HFF-Myc (cell line): Measurements from ENCODE around the gene SLU7.
"Not testable (repeated sequence)": the region's sequence is repeated elsewhere in the genome, so short reads cannot be mapped to it uniquely, and the experiment has no call there.

Experiments used
- DNase-seq: peaks from one replicate; pipeline ENCODE4 v3.0.0-alpha.2; 2011; ENCODE audit warnings: low read depth; ENCODE audit errors: extremely low read depth
- H3K4me3 ChIP-seq: replicated peaks from 2 replicates; pipeline ENCODE4 v1.5.1; 2011; ENCODE audit warnings: low read depth, mild to moderate bottlenecking, control low read depth, low read length
- TF ChIP-seq, protein P1 (sequence below): IDR thresholded peaks from 2 replicates; pipeline ENCODE4 v1.5.1; 2012; ENCODE audit warnings: mild to moderate bottlenecking, low read depth, low read length, control low read depth; ENCODE audit errors: missing control alignments

SLU7 gene

DNA sequence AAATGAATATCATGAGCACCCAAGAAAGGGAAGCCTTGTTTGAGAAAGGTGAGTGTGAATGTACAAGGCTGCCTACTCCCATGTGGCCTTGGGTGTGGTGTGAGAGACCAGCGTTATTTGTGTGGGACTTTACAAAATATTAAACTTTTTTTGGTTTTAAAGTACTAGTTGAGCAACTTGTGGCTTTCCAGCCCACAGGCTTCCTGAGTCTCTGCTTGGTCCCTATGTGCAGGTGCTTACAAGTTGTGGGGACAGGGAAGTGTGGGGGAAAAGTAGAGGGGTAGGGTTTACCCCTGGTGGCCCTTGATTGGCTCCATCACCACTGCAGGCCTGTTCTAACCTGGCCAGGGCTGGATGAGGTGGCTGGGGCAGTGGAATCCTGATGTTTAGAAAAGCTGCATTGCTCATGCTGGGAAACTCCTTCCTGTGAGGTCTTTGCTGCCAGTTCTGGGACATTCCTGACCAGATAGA, 22.5 kb upstream of the SLU7 start:
- no peak for DNase-seq
- TF ChIP-seq, protein P1, sequence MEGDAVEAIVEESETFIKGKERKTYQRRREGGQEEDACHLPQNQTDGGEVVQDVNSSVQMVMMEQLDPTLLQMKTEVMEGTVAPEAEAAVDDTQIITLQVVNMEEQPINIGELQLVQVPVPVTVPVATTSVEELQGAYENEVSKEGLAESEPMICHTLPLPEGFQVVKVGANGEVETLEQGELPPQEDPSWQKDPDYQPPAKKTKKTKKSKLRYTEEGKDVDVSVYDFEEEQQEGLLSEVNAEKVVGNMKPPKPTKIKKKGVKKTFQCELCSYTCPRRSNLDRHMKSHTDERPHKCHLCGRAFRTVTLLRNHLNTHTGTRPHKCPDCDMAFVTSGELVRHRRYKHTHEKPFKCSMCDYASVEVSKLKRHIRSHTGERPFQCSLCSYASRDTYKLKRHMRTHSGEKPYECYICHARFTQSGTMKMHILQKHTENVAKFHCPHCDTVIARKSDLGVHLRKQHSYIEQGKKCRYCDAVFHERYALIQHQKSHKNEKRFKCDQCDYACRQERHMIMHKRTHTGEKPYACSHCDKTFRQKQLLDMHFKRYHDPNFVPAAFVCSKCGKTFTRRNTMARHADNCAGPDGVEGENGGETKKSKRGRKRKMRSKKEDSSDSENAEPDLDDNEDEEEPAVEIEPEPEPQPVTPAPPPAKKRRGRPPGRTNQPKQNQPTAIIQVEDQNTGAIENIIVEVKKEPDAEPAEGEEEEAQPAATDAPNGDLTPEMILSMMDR, result no peak
- no peak overlapping the region for H3K4me3 ChIP-seq

DNA sequence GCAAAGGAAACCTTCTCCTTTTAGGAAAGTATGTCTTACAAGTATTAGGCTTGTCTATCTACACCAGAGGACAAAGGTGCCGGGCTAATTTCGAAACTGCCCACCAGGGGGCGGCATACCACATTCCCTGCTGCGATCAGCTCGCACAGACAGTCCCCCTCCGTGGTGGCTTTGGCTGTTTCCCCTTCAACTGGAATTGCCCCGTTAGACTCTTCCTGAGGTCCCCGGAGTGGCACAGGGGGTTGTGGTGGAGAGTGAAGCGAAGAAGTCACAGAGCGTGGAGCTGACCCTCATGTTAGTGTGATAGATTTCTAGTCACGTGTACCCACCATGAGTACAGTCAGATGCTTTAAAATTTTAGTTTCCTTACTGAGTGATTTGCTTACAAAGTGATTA, 20.3 kb upstream of the SLU7 start:
- peak; percentile 50 for DNase-seq
- TF ChIP-seq, protein P1, result peak; percentile 91
- peak overlapping the region; percentile 31 for H3K4me3 ChIP-seq

DNA sequence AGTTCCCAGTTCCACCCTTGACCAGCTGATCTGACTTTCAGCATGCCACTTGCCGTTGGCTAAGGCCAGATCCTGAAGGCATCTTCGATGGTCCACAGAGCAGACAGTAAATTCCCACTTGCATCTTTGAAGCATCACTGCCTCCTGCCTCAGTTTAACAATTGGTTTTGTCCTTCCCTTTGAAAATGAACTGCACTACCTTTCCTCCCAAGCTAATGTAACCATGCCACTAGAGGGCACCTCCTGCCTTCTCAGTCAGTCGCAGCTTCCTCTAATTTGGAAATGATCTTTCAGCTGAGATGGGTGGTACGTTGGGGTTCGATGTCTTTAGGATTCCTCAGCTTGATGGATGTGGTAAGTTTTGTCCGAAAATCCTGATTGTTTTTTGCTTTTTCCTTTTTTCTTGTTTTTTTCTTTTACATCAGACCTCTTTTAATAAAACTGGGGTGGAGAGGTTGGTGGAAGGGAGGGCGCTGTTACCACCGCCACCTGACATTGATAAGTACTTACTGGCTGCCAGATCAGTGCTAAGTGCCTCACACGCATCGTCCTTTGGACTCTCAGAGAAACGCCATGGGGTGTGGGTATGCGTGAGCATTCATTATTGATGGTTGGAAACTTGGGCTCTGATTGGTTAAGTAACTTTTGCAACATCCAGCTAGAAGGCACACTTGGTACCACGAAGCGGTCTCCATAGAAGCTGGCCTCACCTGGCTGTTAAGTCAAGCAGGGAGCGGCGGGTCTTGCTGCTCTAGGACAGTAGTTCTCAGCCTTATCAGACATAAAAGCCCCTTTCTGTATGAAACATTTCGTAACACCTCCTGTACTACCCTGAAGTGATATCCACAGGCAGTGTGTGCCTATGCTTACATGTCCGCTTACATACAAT, 19.7 kb upstream of the SLU7 start:
- TF ChIP-seq, protein P1, result peak; percentile 90
- no peak for DNase-seq

DNA sequence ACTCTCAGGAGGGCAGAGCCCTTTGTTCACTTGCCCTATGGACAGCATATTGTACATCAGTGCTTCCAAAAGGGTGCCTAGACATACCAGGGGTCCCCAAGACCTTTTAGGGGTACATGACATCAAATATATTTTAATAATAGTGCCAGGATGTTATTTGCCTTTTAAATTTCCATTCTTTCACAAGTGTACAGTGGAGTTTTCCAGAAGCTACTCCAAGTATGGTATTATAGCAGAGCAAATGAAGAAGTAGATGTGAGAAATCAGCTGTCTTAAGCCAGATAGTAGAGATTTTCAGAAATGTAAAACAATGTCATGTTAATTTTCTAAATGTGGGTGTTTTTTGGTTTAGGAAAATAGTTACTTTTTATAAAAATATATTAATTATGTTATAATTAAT, 18.4 kb upstream of the SLU7 start:
- TF ChIP-seq, protein P1, result no peak
- no peak overlapping the region for H3K4me3 ChIP-seq
- DNase-seq, result no peak

More for the DNA sequence above, 19.7 kb upstream of the SLU7 start:
- peak overlapping the region; percentile 31 for H3K4me3 ChIP-seq

DNA sequence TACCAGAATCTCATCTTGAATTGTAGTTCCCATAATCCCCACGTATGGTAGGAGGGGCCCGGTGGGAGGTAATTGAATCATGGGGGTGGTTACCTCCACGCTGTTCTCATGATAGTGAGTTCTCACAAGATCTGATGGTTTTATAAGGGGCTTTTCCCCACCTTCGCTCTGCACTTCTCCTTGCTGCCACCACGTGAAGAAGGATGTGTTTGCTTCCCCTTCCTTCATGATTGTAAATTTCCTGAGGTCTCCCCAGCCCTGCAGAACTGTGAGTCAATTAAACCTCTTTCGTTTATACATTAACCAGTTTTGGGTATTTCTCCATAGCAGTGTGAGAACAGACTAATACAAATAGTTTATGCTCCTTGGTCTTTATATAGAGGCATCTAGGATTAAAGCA, 17.8 kb upstream of the SLU7 start:
- H3K4me3 ChIP-seq, result not testable (repeated sequence)

DNA sequence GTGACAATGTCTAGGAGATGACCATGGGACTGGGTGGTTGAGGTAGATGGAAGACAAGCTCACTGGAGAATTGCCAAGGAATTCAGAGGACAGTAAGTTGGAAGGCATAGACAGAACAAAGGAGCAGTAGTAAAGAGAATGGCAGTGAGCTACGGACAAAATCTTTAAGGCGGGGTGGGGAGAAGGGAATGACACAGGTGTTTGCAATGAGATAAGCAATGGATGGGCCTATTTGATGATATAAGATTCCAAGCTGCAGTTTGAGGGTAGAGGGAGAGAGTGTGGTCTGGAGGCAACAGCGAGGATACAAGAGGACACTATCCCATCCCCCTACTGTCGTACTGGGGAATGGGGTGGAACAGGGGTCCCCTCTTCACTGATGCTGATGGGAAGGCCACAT, 17.1 kb upstream of the SLU7 start:
- no peak for DNase-seq
- H3K4me3 ChIP-seq, result no peak overlapping the region
- TF ChIP-seq, protein P1, result no peak

More for the DNA sequence above, 17.8 kb upstream of the SLU7 start:
- not testable (repeated sequence) for DNase-seq

DNA sequence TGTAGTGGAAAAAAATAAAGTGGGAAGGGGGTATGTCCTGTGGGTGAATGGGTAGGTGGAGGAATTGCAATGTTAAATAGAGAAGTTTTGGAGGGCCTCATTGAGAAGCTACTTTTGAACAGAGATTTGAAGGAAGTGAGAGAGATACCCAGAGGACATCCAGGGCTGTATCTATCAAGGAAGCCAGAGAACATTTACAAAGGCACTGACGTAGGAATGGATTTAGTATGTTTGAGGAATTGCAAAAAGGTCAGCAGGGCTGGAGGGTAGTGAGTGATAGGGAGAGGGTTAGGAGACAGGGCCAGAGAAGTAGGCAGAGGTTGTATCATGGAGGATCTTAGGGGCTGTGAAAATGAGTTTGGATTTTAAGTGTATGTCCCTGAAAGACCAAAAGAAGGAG, 16.7 kb upstream of the SLU7 start:
- DNase-seq, result no peak
- no peak overlapping the region for H3K4me3 ChIP-seq
- TF ChIP-seq, protein P1, result no peak
